GM18870 (cell line): ENCODE results near the gene LAMA2.
A peak's percentile ranks its signal among the peaks of the same experiment; 100 is the strongest.

Experiments used
- ATAC-seq: cut with Tn5 transposase; IDR thresholded peaks from one replicate; pipeline ENCODE4 v1.9.1; 2021; ENCODE audit warnings: moderate library complexity; ENCODE audit not compliant: unreplicated experiment

The LAMA2 gene

GRCh38 chr6:129475477-129476247 is 592.7 kb downstream of the LAMA2 start:
- no peak for ATAC-seq

- no peak for ATAC-seq
These were observed 593.3 kb downstream of the LAMA2 start for GRCh38 chr6:129476248-129476564.

GRCh38 chr6:129476810-129477209 is 593.9 kb downstream of the LAMA2 start:
- no peak for ATAC-seq

- no peak for ATAC-seq
These were observed 595.4 kb downstream of the LAMA2 start for GRCh38 chr6:129478379-129478778.

GRCh38 chr6:129481706-129482105 is 598.8 kb downstream of the LAMA2 start:
- no peak for ATAC-seq

- ATAC-seq: no peak
These were observed 602.8 kb downstream of the LAMA2 start for GRCh38 chr6:129485746-129486145.

GRCh38 chr6:129486327-129486726 is 603.4 kb downstream of the LAMA2 start:
- ATAC-seq: no peak

GRCh38 chr6:129488313-129488712 is 605.4 kb downstream of the LAMA2 start:
- ATAC-seq: no peak

- no peak for ATAC-seq
These were observed 606.4 kb downstream of the LAMA2 start for GRCh38 chr6:129489215-129489765.

- peak; percentile 85 for ATAC-seq
These were observed 607.8 kb downstream of the LAMA2 start for GRCh38 chr6:129490521-129491255.

GRCh38 chr6:129491436-129491835 is 608.5 kb downstream of the LAMA2 start:
- ATAC-seq: no peak

- no peak for ATAC-seq
These were observed 609.3 kb downstream of the LAMA2 start for GRCh38 chr6:129492260-129492659.

- no peak for ATAC-seq
These were observed 610.5 kb downstream of the LAMA2 start for GRCh38 chr6:129493354-129493902.

- no peak for ATAC-seq
These were observed 611.2 kb downstream of the LAMA2 start for GRCh38 chr6:129494099-129494498.

- no peak for ATAC-seq
These were observed 611.6 kb downstream of the LAMA2 start for GRCh38 chr6:129494586-129494985.

GRCh38 chr6:129495652-129496051 is 612.7 kb downstream of the LAMA2 start:
- no peak for ATAC-seq

GRCh38 chr6:129497481-129498441 is 614.8 kb downstream of the LAMA2 start:
- no peak for ATAC-seq

GRCh38 chr6:129498541-129498940 is 615.6 kb downstream of the LAMA2 start:
- ATAC-seq: no peak

- ATAC-seq: peak; percentile 80
These were observed 616.3 kb downstream of the LAMA2 start for GRCh38 chr6:129498950-129499842.

- ATAC-seq: no peak
These were observed 616.9 kb downstream of the LAMA2 start for GRCh38 chr6:129499843-129500219.
